Skeletal muscle tissue (tissue), 4 donors: Measurements from ENCODE around the gene WSB2. TPM values are rescaled to one million over a fixed set of nuclear protein-coding genes. Genes with fewer than 3 reads are reported as not detected.

ENCODE experiments used
- H3K27ac ChIP-seq: one replicate; pipeline ENCODE4 v1.7.0; 2013; ENCODE audit warnings: mild to moderate bottlenecking, low read depth, low read length, inconsistent platforms
- H3K27me3 ChIP-seq, 3 donors: one replicate each; pipeline ENCODE4 v1.7.0; 2013; ENCODE audit warnings: low read length in 3 of 3; ENCODE audit not compliant: control insufficient read depth in 3 of 3, insufficient read depth in 3 of 3
- H3K36me3 ChIP-seq, 3 donors: one replicate each; pipeline ENCODE4 v1.7.0; 2013; ENCODE audit warnings: low read length in 3 of 3; ENCODE audit not compliant: control insufficient read depth in 3 of 3, insufficient read depth in 3 of 3
- H3K4me1 ChIP-seq, 3 donors: one replicate each; pipeline ENCODE4 v1.7.0; 2013; ENCODE audit warnings: low read length in 3 of 3, mild to moderate bottlenecking in 3 of 3; ENCODE audit not compliant: control insufficient read depth in 3 of 3, insufficient read depth in 3 of 3
- H3K4me3 ChIP-seq, 3 donors: one replicate each; pipeline ENCODE4 v1.7.0; 2013; ENCODE audit warnings: low read length in 3 of 3
- H3K9ac ChIP-seq, 3 donors: one replicate each; pipeline ENCODE4 v1.7.0; 2013; ENCODE audit warnings: low read length in 3 of 3, mild to moderate bottlenecking in 3 of 3, moderate library complexity in 2 of 3, low read depth in 1 of 3
- H3K9me3 ChIP-seq, 3 donors: one replicate each; pipeline ENCODE4 v1.7.0; 2013; ENCODE audit warnings: low read length in 3 of 3; ENCODE audit not compliant: control insufficient read depth in 3 of 3
- total RNA-seq: library from RNA; depleted of rRNA; stranded (reverse); fragments of >200 nt; gene quantifications from one replicate; pipeline ENCODE4 v1.2.3, GENCODE V29; 2014
- donor health status: Osteomylitis.

Gene WSB2
- total RNA-seq, 1 donor from 2014 or later, result 96.6 TPM

DNA sequence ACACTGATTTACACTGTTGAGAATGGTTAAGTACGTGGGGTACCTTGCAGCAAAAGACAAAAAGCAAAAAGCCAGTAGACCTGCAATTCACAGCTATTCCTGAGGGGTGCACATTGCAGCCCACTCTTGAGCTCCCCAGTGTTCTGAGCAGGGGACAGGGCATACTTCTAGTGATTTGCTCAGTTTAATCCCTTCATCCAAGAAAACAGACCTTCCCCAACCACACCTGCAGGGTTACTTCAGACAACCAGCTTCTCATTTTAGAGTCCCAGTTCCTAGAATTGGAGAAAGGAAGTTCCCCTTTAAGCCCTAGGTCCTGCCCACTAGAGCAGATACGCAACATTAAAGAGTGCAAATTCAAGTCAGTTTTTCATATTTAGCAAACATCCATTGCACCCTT, 3.6 kb upstream of the WSB2 start:
- H3K36me3 ChIP-seq, result peaks cover 4 to 5% (median 5%) of the 10 kb centered on the region in 3 donors
- no peaks in the 10 kb centered on the region for H3K9me3 ChIP-seq
- H3K9ac ChIP-seq, result no peak overlapping the region
- H3K4me3 ChIP-seq, result no peak overlapping the region
- no peak overlapping the region for H3K27ac ChIP-seq
- H3K4me1 ChIP-seq, result peaks cover 8 to 13% (median 12%) of the 10 kb centered on the region in 3 donors
- no peaks in the 10 kb centered on the region for H3K27me3 ChIP-seq

- Histone ChIP-seq H3K4me1 (peaks cover 8 to 16% (median 16%) of the 10 kb centered on the region in 3 donors), H3K36me3 (peaks cover 4 to 5% (median 5%) of the 10 kb centered on the region in 3 donors), H3K27ac (no peak overlapping the region), H3K27me3 (no peaks in the 10 kb centered on the region), H3K4me3 (no peak overlapping the region), H3K9ac (no peak overlapping the region), H3K9me3 (no peaks in the 10 kb centered on the region)
These were observed 2.8 kb upstream of the WSB2 start for GRCh38 chr12:118063576-118064391.

- H3K4me3 ChIP-seq, result peak overlapping the region; percentile 75 to 89 (median 84)
- H3K27me3 ChIP-seq, result no peaks in the 10 kb centered on the region
- H3K9me3 ChIP-seq, result no peaks in the 10 kb centered on the region
- peak overlapping the region; percentile 91 to 96 (median 91) for H3K9ac ChIP-seq
- H3K27ac ChIP-seq, result peak overlapping the region; percentile 96
- H3K36me3 ChIP-seq, result peaks cover 0 to 4% (median 3%) of the 10 kb centered on the region in 3 donors
- peaks cover 8 to 16% (median 16%) of the 10 kb centered on the region in 3 donors for H3K4me1 ChIP-seq
These were observed 1.2 kb upstream of the WSB2 start for GRCh38 chr12:118061873-118062843.

GRCh38 chr12:118060301-118061010, 523 bp downstream of the WSB2 start:
- peak overlapping the region; percentile 87 to 92 (median 89) for H3K4me3 ChIP-seq
- H3K4me1 ChIP-seq, result peaks cover 20 to 32% (median 21%) of the 10 kb centered on the region in 3 donors

DNA sequence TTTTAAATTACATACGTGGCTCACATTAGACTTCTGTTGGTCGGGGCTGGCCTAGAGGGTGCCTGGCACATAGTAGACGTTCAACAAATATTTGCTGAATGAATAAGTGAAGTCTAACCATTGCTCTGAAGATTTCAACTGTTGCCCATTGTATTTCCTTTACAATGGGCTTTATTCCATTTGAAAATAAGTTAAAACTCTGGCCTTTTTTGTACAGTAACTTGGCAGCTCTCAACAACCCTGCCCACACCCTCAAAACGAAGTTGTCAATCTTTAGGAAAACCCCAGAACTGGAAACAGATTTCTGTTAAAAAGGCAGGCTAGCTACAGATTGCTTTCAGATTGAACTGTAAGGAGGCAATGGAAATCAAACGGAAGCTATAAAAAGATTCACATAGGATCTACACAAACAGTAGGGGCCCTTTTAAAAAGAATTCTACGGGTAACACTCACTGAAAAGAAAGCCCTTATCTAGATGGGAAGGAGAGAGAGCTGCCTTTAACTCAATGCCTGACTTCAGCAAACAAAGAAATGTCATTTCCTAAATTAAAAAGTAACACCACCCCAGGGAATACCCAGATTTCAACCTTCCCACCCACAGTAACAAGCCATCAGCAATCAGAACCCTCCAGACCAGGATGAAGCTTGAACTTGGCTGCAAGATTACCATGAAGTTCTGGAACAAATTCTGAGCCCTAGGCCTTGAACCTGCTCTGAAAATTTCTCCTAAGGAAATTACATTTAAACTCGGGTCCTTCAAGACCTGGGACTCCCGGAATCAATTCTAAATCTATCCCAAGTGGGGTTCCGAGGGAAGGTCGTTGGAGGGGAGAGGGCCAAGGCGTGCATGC, 1.4 kb downstream of the WSB2 start:
- peaks cover 23 to 36% (median 26%) of the 10 kb centered on the region in 3 donors for H3K4me1 ChIP-seq
- H3K27ac ChIP-seq, result peak overlapping the region; percentile 97
- no peaks in the 10 kb centered on the region for H3K27me3 ChIP-seq
- H3K9ac ChIP-seq, result peak overlapping the region; percentile 85 to 94 (median 91)
- peak overlapping the region; percentile 87 to 92 (median 89) for H3K4me3 ChIP-seq
- H3K9me3 ChIP-seq, result no peaks in the 10 kb centered on the region
- H3K36me3 ChIP-seq, result no peaks in the 10 kb centered on the region

More at GRCh38 chr12:118060301-118061010, 523 bp downstream of the WSB2 start:
- no peaks in the 10 kb centered on the region for H3K36me3 ChIP-seq
- H3K27me3 ChIP-seq, result no peaks in the 10 kb centered on the region
- H3K9me3 ChIP-seq, result no peaks in the 10 kb centered on the region
- peak overlapping the region; percentile 97 for H3K27ac ChIP-seq
- peak overlapping the region; percentile 85 to 94 (median 91) for H3K9ac ChIP-seq

- Histone ChIP-seq H3K4me3 (no peak overlapping the region), H3K27ac (peak overlapping the region; percentile 97), H3K27me3 (no peaks in the 10 kb centered on the region), H3K36me3 (no peaks in the 10 kb centered on the region), H3K9ac (no peak overlapping the region), H3K9me3 (no peaks in the 10 kb centered on the region), H3K4me1 (peaks cover 24 to 37% (median 26%) of the 10 kb centered on the region in 3 donors)
These were observed 2.1 kb downstream of the WSB2 start for GRCh38 chr12:118058881-118059280.

DNA sequence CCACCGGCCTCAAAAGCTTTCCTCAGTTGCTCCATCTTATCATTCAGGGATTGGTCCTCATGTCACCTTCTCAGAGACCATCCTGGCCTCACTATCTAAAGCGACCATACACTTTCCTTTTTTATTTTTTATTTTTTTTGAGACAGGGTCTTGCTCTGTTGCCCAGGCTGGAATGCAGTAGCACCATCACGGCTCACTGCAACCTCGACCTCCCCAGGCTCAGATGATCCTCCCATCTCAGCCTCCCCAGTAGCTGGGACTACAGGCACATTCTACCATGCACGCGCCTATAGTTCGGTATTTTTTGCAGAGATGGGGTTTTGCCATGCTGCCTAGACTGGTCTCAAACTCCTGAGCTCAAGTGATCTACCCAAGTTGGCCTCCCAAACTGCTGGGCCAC, 2.8 kb downstream of the WSB2 start:
- H3K27me3 ChIP-seq, result no peaks in the 10 kb centered on the region
- H3K27ac ChIP-seq, result no peak overlapping the region

DNA sequence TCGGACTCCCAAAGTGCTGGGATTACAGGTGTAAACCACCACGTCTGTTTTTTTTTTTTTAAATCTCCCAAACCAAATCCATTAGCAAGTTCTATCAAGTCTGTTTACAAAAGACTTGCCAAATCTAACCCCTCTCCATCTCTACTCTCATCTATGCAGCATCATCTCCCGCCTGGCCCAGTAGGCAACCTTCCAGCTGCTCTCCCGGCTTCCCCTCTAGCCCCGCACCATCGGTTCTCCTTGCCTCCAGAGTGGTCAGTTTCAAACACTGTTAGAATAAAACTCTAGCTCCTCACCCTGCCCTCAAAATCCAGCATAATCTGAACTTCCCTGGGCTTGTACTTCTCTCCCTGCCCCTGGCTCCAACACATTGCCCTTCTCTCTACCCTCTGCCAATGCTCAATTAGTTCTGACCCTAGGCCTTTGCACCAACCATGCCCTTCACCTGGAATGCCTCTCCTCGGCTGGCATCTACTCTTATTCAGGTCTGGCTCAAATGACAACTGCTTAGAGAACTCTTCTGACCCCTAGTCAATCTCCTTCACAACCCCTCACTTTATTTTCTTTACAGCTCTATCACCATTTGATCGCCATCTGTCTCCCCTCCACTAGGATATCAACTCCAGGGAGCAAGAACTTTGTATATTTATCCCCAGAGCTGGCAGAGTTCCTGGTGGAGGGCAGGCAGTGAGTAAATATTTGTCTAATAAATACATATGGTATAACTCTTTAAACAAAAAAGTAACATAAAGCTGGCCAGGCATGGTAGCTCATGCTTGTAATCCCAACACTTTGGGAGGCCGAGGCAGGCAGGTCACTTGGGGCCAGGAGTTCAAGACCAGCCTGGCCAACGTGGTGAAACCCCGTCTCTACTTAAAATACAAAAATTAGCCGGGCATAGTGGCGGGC, 4.9 kb downstream of the WSB2 start:
- Histone ChIP-seq H3K27me3 (no peaks in the 10 kb centered on the region), H3K36me3 (peaks cover 0 to 3% (median 2%) of the 10 kb centered on the region in 3 donors), H3K9ac (peak overlapping the region in 2 of 3 donors; percentile 38 to 45), H3K4me3 (no peak overlapping the region), H3K4me1 (peaks cover 41 to 48% (median 48%) of the 10 kb centered on the region in 3 donors), H3K27ac (peak overlapping the region; percentile 46), H3K9me3 (no peaks in the 10 kb centered on the region)

More for the DNA sequence above, 2.8 kb downstream of the WSB2 start:
- Histone ChIP-seq H3K9ac (no peak overlapping the region), H3K4me3 (no peak overlapping the region), H3K36me3 (no peaks in the 10 kb centered on the region), H3K4me1 (peaks cover 30 to 43% (median 32%) of the 10 kb centered on the region in 3 donors), H3K9me3 (no peaks in the 10 kb centered on the region)
